GM12874 (cell line): Measurements from ENCODE around the gene GPC5.

Experiments used
- TF ChIP-seq, protein P1 (sequence below): IDR thresholded peaks from 2 replicates; pipeline ENCODE4 v1.5.1; 2011; ENCODE audit warnings: low read depth, mild to moderate bottlenecking, control low read depth, low read length, moderate library complexity; ENCODE audit not compliant: insufficient read depth

The GPC5 gene

DNA sequence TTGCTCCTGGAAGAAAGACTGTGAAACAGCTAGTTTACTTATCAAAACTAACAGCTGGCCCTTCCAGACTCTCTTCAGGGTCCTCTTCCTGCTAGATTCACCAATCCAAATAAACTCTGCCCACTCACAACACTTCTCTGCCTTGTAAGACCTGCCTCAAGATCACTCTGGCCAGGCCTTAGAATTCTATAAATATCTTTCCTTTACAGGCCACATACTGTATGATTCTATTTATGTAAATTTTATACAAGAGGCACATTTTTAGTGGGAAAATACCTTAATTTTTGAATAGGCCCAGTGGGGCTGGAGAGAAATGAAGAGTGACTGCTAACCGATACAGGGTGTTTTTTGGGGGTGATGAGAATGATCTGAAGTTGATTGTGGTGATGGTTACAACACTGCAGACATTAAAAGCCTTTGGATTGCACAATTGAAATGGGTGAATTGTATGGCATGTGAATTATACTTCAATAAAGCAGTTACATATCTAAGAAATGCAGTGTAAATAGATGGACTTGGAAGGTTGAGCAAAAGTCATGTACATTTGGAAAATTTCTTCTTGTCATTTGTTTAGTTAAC lies 141.8 kb downstream of the GPC5 start:
- TF ChIP-seq, protein P1, sequence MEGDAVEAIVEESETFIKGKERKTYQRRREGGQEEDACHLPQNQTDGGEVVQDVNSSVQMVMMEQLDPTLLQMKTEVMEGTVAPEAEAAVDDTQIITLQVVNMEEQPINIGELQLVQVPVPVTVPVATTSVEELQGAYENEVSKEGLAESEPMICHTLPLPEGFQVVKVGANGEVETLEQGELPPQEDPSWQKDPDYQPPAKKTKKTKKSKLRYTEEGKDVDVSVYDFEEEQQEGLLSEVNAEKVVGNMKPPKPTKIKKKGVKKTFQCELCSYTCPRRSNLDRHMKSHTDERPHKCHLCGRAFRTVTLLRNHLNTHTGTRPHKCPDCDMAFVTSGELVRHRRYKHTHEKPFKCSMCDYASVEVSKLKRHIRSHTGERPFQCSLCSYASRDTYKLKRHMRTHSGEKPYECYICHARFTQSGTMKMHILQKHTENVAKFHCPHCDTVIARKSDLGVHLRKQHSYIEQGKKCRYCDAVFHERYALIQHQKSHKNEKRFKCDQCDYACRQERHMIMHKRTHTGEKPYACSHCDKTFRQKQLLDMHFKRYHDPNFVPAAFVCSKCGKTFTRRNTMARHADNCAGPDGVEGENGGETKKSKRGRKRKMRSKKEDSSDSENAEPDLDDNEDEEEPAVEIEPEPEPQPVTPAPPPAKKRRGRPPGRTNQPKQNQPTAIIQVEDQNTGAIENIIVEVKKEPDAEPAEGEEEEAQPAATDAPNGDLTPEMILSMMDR: no peak

DNA sequence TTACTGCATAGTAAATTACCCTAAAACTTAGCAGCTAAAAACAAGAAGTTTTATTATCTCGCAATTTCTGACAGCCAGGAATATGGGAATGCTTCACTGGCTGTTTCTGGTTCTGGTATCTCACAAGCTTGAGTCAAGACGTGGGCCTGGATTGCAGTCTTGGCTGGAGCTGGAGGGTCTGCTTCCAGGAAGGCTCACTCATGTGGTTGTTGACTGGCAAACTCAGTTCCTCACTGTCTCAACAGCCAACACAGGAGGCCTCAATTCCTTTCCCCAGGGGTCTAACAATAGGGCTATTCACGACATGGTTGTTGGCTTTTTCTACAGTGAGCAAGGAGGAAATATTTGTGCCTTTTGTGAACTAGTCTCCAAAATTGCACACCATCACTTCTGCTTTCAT lies 146.3 kb downstream of the GPC5 start:
- TF ChIP-seq, protein P1: no peak

- TF ChIP-seq, protein P1: no peak
Observed at GRCh38 chr13:91546900-91547299, 148.5 kb downstream of the GPC5 start.

- TF ChIP-seq, protein P1: no peak
Observed at GRCh38 chr13:91553584-91553983, 155.2 kb downstream of the GPC5 start.

- TF ChIP-seq, protein P1: no peak
Observed at GRCh38 chr13:91554101-91554500, 155.7 kb downstream of the GPC5 start.

DNA sequence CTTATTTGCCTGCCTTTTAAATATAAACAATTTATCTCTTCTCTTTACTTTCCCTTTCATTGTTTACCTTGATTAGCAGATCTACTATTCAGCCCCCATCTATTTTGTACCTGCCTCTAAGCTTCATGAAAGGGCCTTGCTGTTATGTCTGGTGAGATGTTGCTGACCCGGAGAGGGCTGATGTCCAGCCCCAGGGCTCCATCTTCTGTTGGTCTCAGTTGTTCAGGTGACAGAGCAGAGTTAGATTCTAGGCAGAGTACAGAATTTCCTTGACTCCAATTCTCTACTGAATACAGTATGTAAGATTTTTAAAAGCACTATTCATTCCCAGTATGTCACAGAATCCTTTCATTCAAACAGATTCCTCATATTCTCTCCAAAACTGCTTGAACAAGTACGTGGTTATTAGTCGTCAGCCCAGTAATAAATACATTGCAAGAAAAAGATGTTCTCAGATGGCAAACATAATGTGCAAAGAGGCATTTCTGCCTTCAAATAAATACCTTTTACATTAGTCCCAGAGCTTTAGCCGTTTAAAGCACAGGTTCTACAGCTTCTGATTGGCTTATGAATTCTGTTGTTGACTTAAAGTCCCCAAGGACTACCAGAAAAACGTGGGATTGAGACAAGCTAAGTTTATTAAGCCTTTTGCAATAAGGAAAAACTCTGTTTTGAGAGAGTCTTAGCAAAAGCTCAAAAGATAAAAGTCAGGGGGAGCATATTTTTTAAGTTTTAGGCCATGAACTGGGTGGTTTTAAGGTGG lies 159.1 kb downstream of the GPC5 start:
- TF ChIP-seq, protein P1: no peak

- TF ChIP-seq, protein P1: no peak
Observed at GRCh38 chr13:91563799-91564198, 165.4 kb downstream of the GPC5 start.
